Esophagus squamous epithelium (tissue), 4 donors: ENCODE measurements around the gene AFDN.

ENCODE experiments used
- POLR2A ChIP-seq, 4 donors: fragments of 450-650 bp; IDR thresholded peaks; one replicate each; pipeline ENCODE4 v1.6.1; 2017; ENCODE audit warnings: antibody characterized with exemption in 4 of 4, mild to moderate bottlenecking in 4 of 4, moderate library complexity in 3 of 4
- TF ChIP-seq, protein P1 (sequence below), 6 experiments: fragments of 450-650 bp in 4 of 6; fragments of 200-600 bp in 2 of 6; sonication (generic) in 2 of 6; IDR thresholded peaks; one replicate each; pipeline ENCODE4 v1.5.1; 2016 to 2019; ENCODE audit warnings: antibody characterized with exemption in 6 of 6, mild to moderate bottlenecking in 4 of 6, moderate library complexity in 4 of 6

DNA sequence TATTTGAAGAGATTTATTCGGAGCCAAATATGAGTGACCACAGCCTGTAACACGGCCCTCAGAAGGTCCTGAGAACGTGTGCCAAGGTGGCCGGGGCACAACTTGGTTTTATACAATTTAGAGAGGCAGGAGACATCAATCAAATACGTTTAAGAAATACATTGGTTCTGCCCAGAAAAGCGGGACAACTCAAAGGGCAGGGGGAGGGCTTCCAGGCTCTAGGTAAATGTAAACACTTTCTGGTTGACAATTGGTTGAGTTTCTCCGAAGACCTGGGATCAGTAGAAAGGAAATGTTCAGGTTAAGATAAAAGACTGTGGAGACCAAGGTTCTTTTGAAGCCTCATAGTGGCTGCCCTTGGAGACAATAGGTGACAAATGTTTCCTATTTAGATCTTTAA, 151.9 kb downstream of the AFDN start:
- TF ChIP-seq, protein P1, sequence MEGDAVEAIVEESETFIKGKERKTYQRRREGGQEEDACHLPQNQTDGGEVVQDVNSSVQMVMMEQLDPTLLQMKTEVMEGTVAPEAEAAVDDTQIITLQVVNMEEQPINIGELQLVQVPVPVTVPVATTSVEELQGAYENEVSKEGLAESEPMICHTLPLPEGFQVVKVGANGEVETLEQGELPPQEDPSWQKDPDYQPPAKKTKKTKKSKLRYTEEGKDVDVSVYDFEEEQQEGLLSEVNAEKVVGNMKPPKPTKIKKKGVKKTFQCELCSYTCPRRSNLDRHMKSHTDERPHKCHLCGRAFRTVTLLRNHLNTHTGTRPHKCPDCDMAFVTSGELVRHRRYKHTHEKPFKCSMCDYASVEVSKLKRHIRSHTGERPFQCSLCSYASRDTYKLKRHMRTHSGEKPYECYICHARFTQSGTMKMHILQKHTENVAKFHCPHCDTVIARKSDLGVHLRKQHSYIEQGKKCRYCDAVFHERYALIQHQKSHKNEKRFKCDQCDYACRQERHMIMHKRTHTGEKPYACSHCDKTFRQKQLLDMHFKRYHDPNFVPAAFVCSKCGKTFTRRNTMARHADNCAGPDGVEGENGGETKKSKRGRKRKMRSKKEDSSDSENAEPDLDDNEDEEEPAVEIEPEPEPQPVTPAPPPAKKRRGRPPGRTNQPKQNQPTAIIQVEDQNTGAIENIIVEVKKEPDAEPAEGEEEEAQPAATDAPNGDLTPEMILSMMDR (IDR thresholded peaks at IDR 0.05), result no peak
- TF ChIP-seq POLR2A (IDR thresholded peaks at IDR 0.05), result no peak
